ENCODE results near the gene PTPRN2.

GRCh38 chr7:158157460-158157859 is 430.2 kb downstream of the PTPRN2 start:
- no peak for TF ChIP-seq CTCF (IDR thresholded peaks at IDR 0.05 in 2 of 3, conservative IDR thresholded peaks at IDR 0.05 in 1 of 3; ENCODE audit: borderline replicate concordance in 1 of 3, insufficient read depth in 1 of 3, low read depth in 2 of 3, low read length in 2 of 3)
- TF ChIP-seq POLR2A (IDR thresholded peaks at IDR 0.05; ENCODE audit: borderline replicate concordance, extremely low read depth, insufficient read depth, insufficient read length): no peak
